Left colon (tissue), 2 donors: ENCODE results near the gene CCDC93. TPM values are rescaled to one million over a fixed set of nuclear protein-coding genes. Genes with fewer than 3 reads are reported as not detected.
A peak's percentile ranks its signal among the peaks of the same experiment; 100 is the strongest.

ENCODE experiments used
- ATAC-seq: fragments of 200-7000 bp; cut with Tn5 transposase; one replicate; pipeline ENCODE4 v1.9.1; 2020; ENCODE audit warnings: mild to moderate bottlenecking, moderate library complexity
- DNase-seq, 2 donors: peaks; one replicate each; pipeline ENCODE4 v3.0.0-alpha.2; 2020
- intact Hi-C, 2 donors: fragments of 100-400 bp; cut with DNase I in 1 of 2; cut with micrococcal nuclease in 1 of 2; formaldehyde crosslinking; loops; one replicate each; pipeline versions ENCODE4 v1.11.2 to v1.14.0; 2022; cut with DNase I, micrococcal nuclease
- long read RNA-seq: library from polyadenylated mRNA; unstranded; transcript quantifications from one replicate; pipeline ENCODE4 v2.0.0, GENCODE V29; 2021
- total RNA-seq, 2 donors: library from RNA; stranded (reverse); fragmentation: NEBNext Ultra II Directional; extraction: Animal tissue kit (Norgen Biotek cat#: 25700); gene quantifications; one replicate each; pipeline ENCODE4 v1.2.1, GENCODE V29; 2021
- donor health status: DM: no; HTN: no; CAD: no.
- donor health status: DM: yes; HTN: yes; CAD: no.

The CCDC93 gene
- total RNA-seq: 10 to 100 TPM; 41.7 to 44.3 TPM
- long read RNA-seq, full-length matches to known transcripts: 2 of 29 reads
- long read RNA-seq, partial matches to known transcripts: 12 of 29 reads
- long read RNA-seq, other reads (novel, unspliced or antisense): 15 of 29 reads

GRCh38 chr2:118013724-118014491 is at the start of gene CCDC93:
CCDC93 (minus strand) TSS chr2:118014070; CDS start chr2:118013995, 75 bp downstream.
- peak; percentile 93 for ATAC-seq
- peak; percentile 80 to 87 for DNase-seq
- intact Hi-C loops: no loop called here

GRCh38 chr2:118062669-118063068 is 48.8 kb upstream of the CCDC93 start:
- ATAC-seq: no peak
- intact Hi-C loops: no loop called here
- DNase-seq: no peak

DNA sequence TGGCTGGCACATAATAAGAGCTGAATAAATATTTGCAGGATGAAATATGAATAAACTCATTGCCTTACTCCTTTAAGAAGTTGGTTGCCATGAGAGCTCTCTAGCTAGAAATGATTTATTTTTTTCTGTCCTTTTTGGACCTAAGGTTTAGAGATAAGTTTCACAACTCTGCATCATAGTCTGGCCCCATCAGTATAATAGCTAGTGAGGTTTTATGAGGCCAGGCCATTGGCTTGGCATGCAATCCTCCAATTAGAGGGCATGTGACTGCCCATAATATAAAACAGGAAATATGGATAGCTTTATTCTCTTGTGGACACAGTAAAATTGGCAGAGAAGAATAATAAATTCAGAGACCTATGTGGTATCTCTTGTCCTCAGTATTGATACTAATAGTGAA is 48.2 kb upstream of the CCDC93 start:
- ATAC-seq: peak; percentile 79
- intact Hi-C loops: no loop called here
- no peak for DNase-seq

GRCh38 chr2:118061135-118061955 is 47.5 kb upstream of the CCDC93 start:
- no peak for DNase-seq
- intact Hi-C loops: no loop called here

DNA sequence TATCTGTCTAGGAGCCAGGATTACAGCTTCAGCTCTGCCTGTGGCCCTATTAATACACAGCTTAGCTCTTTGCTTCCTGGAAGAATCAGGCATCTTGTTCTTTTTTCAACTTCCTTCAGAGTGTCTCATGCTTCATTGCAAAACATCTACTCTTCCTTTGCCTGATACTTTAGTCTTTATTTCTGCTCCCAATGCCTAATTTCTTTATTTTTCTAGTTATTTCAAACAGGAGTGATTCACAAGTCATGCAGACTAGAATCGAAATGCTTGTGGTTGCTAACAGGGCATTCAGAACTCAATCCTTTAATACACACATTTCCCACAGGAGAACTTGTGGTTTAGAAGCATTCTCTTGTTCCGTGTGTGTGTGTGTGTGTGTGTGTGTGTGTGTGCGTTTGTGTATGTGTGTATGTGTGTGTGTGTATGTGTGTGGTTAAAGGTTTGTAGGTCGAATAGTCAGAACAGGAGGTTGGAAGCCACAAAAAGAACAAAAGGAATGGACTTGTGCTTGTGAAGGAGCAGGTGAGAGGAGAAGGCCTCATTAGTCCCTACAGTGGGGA is 46.1 kb upstream of the CCDC93 start:
- intact Hi-C loops: no loop called here
- DNase-seq (no peak), ATAC-seq (no peak)

More at GRCh38 chr2:118061135-118061955, 47.5 kb upstream of the CCDC93 start:
- no peak for ATAC-seq

DNA sequence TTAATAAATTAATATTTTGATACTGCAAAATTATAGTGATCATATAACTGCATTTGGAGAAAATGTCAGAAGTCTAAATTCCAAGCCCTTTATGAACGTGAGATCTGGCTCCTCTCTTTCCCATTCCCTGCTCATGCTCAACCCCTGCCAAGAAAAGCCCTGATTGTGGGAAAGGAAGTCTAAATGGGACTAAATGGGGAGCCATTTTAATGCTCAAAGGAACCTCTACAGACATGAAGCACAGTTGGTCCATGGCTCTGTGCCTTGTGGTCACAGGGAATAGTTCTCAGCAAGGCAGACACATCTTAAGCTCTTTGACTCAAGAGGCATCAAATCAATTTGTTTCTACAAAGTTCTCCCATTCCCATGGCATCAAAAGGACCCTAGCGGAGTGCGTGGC is 45.1 kb upstream of the CCDC93 start:
- intact Hi-C loops: no loop called here
- ATAC-seq (no peak), DNase-seq (no peak)

DNA sequence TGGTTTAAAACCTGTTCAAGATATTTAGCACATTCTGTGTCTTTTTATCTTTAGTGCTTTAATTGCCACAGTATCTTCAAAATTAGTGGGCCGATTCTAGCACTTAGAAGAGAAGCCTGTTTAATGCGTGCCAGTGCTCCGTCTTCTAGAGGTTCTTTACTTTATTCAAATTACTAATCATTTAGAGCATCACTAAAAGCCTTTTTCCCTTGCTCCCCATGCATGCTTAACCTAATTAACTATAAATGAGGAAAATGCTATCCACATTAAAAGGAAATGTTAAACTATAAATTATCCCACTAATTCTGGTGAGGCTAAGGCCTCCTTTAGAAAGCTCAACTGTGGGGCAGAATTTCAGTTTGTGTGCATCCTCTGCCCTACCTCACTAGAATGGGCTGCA is 42.9 kb upstream of the CCDC93 start:
- ATAC-seq: no peak
- intact Hi-C loops: no loop called here
- no peak for DNase-seq

- ATAC-seq: no peak
- DNase-seq: peak in 1 of 2 donors; percentile 28
- intact Hi-C loops: no loop called here
These were observed 42.3 kb upstream of the CCDC93 start for GRCh38 chr2:118056165-118056534.

DNA sequence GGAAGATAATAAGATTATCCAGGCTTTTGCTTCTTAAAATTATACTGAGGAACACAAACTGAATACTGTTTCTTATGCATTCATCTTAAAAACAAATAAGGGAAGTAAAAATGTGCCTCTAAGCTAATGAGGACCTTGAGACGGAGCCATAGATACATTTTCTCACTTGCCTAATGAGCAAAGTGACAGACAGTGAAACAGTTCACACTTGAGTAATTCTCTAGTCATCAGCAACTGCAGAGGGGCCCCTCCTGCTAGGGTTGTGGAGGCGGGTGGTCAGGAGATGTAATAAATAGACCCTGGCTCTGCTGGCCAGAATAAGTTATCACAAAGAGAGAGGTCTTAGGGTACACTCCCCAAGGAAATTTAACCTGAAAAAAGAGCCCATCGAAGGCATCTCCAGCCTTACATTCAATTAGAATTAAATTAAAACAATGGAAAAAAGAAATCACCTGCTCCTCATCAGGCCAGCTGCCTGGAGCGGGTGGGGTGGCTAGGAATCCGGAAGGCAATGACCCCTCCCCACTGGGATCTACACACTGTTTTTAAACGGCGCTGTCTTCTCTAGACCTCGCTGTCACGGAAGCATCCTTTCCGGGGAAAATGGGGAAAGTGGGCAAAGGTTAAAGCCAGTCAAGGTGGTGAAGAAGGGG is 41.8 kb upstream of the CCDC93 start:
- ATAC-seq: no peak
- no peak for DNase-seq
- intact Hi-C loops: no loop called here

DNA sequence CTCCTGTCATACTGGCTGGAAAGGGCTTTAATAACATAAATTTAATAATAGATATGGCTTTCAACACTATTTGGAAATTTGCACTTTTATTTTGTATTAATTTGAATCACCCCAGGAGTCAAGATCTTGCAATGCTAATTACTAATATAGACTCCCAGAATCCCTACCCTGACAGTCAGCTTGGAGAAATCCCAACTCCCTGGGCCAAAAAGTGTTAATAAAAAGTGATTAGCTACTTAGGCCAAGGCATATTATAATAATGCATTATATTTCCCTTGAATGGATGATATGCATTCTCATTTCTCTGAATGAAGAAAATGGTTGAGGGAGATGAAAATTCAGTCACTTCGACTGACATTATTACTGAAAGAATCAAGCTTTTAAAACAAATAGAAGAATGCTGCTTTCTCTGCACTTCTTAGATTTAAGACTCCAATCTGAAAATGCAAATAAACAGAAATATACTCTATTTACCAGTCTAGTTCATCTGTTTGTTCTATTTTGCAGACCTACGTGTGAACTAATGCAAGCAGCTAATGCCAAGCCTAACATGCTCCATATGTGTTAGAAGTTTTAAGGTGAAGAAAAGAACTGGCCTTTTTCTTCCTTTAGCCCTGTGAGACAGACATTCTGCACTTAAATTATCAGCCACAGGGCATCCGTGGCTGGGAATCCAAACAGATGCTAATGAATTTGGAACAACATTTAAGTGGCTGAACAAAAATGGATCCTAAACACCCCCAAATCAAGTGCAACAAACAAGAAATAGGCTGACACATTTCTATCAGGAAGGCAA is 40.5 kb upstream of the CCDC93 start:
- intact Hi-C loops: no loop called here
- no peak for ATAC-seq
- DNase-seq: no peak

DNA sequence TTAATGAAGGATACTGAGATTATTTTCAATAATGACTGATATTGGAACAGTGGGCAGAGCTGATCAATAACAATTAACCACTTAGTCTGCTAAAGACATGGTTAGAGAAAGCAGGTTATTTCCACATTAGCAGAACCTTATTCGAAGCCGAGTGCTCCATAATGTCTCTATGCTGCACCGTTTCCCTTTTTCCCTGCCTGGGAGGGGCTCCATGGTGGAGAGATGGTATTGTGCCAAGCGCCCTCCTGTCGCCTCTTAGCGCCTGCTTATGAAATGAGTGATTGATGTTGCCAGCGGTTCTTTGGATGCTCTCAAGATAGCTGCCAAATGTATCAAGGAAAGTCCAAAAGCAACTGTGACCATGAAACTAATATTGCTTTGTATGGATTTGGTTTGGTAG is 39.8 kb upstream of the CCDC93 start:
- ATAC-seq (no peak), DNase-seq (no peak)
- intact Hi-C loops: no loop called here

GRCh38 chr2:118052474-118052873 is 38.6 kb upstream of the CCDC93 start:
- no peak for DNase-seq
- intact Hi-C loops: no loop called here
- no peak for ATAC-seq

- ATAC-seq (no peak), DNase-seq (no peak)
- intact Hi-C loops: no loop called here
These were observed 38.0 kb upstream of the CCDC93 start for GRCh38 chr2:118051826-118052358.

DNA sequence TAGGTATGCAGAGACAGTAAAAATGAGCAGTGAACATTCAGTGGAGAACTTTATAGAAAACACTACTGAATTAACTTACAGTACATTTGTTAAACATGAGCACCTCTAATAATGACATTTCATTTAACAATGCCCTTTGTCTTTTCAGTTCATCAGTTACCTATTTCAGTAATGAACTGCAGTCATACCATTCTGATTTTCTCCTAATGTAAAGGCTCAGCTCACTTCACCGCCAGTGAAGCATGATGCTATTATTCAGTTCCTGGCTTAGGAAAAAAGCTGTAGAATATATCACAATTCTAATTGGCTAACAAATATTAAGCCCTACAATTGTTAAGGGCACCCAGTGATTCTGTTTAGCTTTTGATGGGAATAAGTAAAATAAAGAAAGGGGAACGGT is 37.1 kb upstream of the CCDC93 start:
- no peak for ATAC-seq
- DNase-seq: no peak
- intact Hi-C loops: no loop called here

DNA sequence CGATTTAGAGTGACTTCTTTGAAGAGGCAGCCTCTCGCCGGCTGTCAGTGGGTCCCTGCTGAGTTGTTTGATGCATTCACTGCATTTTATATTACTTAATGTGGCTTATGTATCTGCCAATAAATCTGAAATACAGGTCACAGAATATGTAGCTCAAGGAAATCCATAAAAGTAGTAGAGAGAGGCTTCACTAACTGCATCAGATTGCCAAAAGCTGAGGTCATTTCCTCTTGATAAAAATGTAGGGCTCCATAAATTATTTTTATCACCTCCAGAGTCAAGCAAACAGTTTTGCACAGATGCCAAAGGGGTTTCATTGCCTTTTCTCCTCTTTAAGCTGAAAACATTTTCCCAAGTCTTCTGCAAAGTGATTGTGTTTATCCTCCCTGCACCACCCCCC is 36.5 kb upstream of the CCDC93 start:
- intact Hi-C loops: no loop called here
- ATAC-seq (no peak), DNase-seq (no peak)

DNA sequence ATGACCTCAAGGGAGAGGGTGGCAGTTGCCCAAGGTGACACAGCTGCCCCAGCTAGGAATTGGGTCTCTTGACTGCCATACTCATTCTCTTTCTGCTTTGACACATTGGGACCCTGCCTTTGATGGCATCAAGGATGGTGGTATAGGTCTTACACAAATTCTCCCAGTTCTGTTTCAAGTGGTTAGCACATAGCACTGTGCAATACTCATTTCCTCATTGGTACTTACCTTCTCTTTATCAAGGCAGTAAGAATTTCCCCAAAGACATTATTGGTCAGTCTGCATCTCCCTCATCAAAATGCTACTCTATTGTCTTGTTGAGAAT is 35.9 kb upstream of the CCDC93 start:
- no peak for DNase-seq
- intact Hi-C loops: loop anchor here in 1 of 2 donors (5.0 kb wide), 1 partner anchor 818 kb away; no protein-coding TSS in a partner anchor
- ATAC-seq: no peak

DNA sequence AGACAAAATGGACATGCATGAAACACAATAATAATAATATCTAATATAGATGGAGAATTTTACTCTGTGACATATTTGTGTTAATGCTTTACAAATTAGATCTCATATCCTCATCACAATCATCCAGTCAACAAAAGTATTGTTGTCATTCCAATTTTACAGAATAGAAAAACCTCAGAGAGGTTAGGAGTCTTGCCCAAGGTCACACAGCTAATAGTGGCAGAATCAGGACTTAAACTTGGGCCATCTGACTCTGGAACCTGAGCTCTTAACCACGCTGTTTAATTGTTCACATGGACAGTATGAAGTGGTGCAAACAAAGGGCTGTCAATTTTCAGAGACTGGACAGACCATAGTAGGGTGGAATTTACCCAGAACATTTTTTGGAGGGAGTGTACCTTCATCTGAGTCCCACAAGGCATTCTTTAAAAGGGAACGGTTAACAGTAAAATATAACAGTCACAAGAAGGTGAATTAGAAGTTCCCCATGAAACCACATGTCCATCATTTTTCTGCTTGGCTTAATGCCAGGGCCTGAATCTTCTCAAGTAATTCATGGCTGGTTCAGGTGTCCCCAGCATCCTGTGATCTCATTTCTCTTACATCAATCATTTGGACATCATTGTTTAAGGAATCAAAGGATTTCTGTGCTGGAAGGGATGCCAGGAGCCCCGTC is 35.4 kb upstream of the CCDC93 start:
- intact Hi-C loops: loop anchor here in 1 of 2 donors (5.0 kb wide), 1 partner anchor 818 kb away; no protein-coding TSS in a partner anchor
- DNase-seq (no peak), ATAC-seq (no peak)

GRCh38 chr2:118048401-118048800 is 34.5 kb upstream of the CCDC93 start:
- no peak for DNase-seq
- intact Hi-C loops: loop anchor here in 1 of 2 donors (5.0 kb wide), 1 partner anchor 819 kb away; no protein-coding TSS in a partner anchor
- ATAC-seq: no peak
